Measurements from ENCODE around the gene SLC35A5.

SLC35A5 gene

GRCh38 chr3:112579697-112580096 is 17.9 kb downstream of the SLC35A5 start:
- TF ChIP-seq SIN3A (IDR thresholded peaks at IDR 0.05; ENCODE audit: borderline replicate concordance, insufficient read depth, low read length): no peak
- TF ChIP-seq REST (IDR thresholded peaks at IDR 0.05; ENCODE audit: insufficient read depth in 1 of 2, low read depth in 2 of 2, low read length in 2 of 2): no peak
- TF ChIP-seq POLR2AphosphoS5 (IDR thresholded peaks at IDR 0.05; ENCODE audit: low read depth, low read length): no peak
- no peak for TF ChIP-seq TAF1 (IDR thresholded peaks at IDR 0.05; ENCODE audit: borderline replicate concordance, insufficient read depth, low read length)
- no peak for TF ChIP-seq FOXP2 (optimal IDR thresholded peaks at IDR 0.05; ENCODE audit: borderline replicate concordance, extremely low read depth, extremely low read length, insufficient read depth)

- TF ChIP-seq SIN3A (IDR thresholded peaks at IDR 0.05; ENCODE audit: borderline replicate concordance, insufficient read depth, low read length) (no peak), TAF1 (IDR thresholded peaks at IDR 0.05; ENCODE audit: borderline replicate concordance, insufficient read depth, low read length) (no peak), POLR2AphosphoS5 (IDR thresholded peaks at IDR 0.05; ENCODE audit: low read depth, low read length) (no peak), FOXP2 (optimal IDR thresholded peaks at IDR 0.05; ENCODE audit: borderline replicate concordance, extremely low read depth, extremely low read length, insufficient read depth) (no peak), REST (IDR thresholded peaks at IDR 0.05; ENCODE audit: insufficient read depth in 1 of 2, low read depth in 2 of 2, low read length in 2 of 2) (no peak)
Measured at GRCh38 chr3:112582244-112582874, 20.5 kb downstream of the SLC35A5 start.

- TF ChIP-seq REST (IDR thresholded peaks at IDR 0.05; ENCODE audit: insufficient read depth in 1 of 2, low read depth in 2 of 2, low read length in 2 of 2): no peak
- no peak for TF ChIP-seq SIN3A (IDR thresholded peaks at IDR 0.05; ENCODE audit: borderline replicate concordance, insufficient read depth, low read length)
- no peak for TF ChIP-seq FOXP2 (optimal IDR thresholded peaks at IDR 0.05; ENCODE audit: borderline replicate concordance, extremely low read depth, extremely low read length, insufficient read depth)
- no peak for TF ChIP-seq POLR2AphosphoS5 (IDR thresholded peaks at IDR 0.05; ENCODE audit: low read depth, low read length)
- TF ChIP-seq TAF1 (IDR thresholded peaks at IDR 0.05; ENCODE audit: borderline replicate concordance, insufficient read depth, low read length): no peak
Measured at GRCh38 chr3:112583105-112583504, 21.3 kb downstream of the SLC35A5 start.

GRCh38 chr3:112585782-112586181 is 23.9 kb downstream of the SLC35A5 start:
- TF ChIP-seq TAF1 (IDR thresholded peaks at IDR 0.05; ENCODE audit: borderline replicate concordance, insufficient read depth, low read length): no peak
- no peak for TF ChIP-seq SIN3A (IDR thresholded peaks at IDR 0.05; ENCODE audit: borderline replicate concordance, insufficient read depth, low read length)
- TF ChIP-seq POLR2AphosphoS5 (IDR thresholded peaks at IDR 0.05; ENCODE audit: low read depth, low read length): no peak
- no peak for TF ChIP-seq FOXP2 (optimal IDR thresholded peaks at IDR 0.05; ENCODE audit: borderline replicate concordance, extremely low read depth, extremely low read length, insufficient read depth)

GRCh38 chr3:112587336-112587735 is 25.5 kb downstream of the SLC35A5 start:
- no peak for TF ChIP-seq REST (IDR thresholded peaks at IDR 0.05; ENCODE audit: insufficient read depth in 1 of 2, low read depth in 2 of 2, low read length in 2 of 2)
- no peak for TF ChIP-seq TAF1 (IDR thresholded peaks at IDR 0.05; ENCODE audit: borderline replicate concordance, insufficient read depth, low read length)
- TF ChIP-seq POLR2AphosphoS5 (IDR thresholded peaks at IDR 0.05; ENCODE audit: low read depth, low read length): no peak
- TF ChIP-seq FOXP2 (optimal IDR thresholded peaks at IDR 0.05; ENCODE audit: borderline replicate concordance, extremely low read depth, extremely low read length, insufficient read depth): no peak
- TF ChIP-seq SIN3A (IDR thresholded peaks at IDR 0.05; ENCODE audit: borderline replicate concordance, insufficient read depth, low read length): no peak
